ENCODE data around the gene TRNAU1AP.
"Not testable (repeated sequence)": the region's sequence is repeated elsewhere in the genome, so short reads cannot be mapped to it uniquely, and the experiment has no call there.

Gene TRNAU1AP

DNA sequence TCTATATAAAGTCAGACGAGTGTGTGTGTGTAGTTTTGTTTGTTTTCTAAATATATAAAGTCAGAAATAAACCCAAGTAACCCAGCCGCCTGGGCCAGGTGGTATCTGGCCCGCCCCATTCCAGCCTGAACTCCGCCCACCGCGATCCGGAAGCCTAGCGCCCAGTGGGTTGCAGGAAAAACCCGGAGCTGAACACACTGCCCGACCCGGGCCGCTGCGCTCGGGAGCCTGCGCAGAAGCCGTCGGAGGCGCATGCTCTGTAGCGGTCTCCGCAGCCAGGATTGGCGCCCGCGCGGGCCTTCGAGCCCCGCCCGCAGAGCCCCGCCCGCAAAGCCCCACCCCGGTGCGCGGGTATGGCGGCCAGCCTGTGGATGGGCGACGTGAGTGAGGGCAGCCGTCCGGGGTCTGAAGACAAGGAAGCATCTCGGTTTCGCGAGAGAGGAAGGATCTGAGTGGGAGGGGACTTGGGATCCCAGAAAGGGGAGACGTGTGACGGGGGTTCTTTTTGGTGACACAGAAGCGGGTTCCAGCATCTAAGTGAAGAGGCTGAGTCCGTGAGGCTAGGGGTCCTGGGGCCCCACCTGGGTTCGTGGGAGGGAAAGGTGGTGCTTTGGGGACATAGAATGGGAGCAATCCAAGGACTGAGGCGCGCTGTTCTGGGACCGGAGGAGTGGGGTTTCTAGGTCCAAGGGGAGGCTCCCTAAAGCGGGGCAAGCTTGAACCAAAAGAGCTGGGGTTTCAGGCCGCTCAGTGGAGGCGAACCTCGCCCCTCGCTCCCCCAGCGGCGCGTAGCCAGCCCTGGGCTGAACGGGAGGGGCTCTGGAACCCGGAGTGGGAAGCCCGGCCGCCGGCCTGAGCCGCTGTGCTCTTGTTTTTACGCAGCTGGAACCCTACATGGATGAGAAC, at the start of gene TRNAU1AP:
TSS of gene TRNAU1AP (plus strand) at position 328 of the 906 bp plus-strand sequence. CDS start at position 354, 26 bp downstream.
- peak; percentile 99 for DNase-seq

GRCh38 chr1:28503117-28503516, 49.8 kb upstream of the TRNAU1AP start:
- DNase-seq = no peak

- DNase-seq = peak; percentile 97
These were observed 47.3 kb upstream of the TRNAU1AP start, which contains the start of gene RCC1 for GRCh38 chr1:28505406-28506187. RCC1 (plus strand) TSS chr1:28506043; CDS start chr1:28529867, 23,824 bp downstream.

DNA sequence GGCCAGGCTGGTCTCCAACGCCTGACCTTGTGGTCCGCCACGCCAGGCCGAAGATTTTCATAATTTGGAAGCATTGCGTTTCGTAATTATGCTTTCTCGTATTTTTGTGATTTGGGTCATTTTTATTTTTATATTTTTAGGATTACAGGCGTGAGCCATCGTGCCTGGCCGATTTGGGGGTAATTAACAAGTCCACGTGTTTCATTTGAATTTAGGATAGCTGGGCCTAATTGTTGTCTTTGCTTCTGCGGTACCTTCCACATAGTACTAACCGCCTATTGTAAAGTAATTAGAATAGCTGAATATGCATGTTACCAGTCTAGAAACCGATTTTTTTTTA, 46.0 kb upstream of the TRNAU1AP start:
- no peak for DNase-seq

- peak; percentile 49 for DNase-seq
These were observed 45.6 kb upstream of the TRNAU1AP start for GRCh38 chr1:28507247-28507645.

- DNase-seq = peak; percentile 27
These were observed 45.0 kb upstream of the TRNAU1AP start for GRCh38 chr1:28507646-28508434.

DNA sequence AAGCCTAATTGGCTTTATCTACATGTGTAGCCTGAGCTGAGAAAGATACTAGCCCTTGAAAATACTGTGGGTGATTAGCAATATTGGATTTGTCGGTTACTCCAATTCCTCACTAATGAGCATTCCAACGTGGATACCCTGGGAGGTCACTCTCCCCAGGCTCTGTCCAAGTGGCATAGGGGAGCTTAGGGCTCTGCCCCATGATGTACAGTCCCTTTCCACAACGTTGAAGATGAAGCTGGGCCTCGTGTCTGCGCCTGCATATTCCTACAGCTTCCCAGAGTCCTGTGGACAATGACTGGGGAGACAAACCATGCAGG, 44.5 kb upstream of the TRNAU1AP start:
- peak; percentile 36 for DNase-seq

GRCh38 chr1:28509705-28510272, 43.1 kb upstream of the TRNAU1AP start:
- DNase-seq = peak; percentile 56

DNA sequence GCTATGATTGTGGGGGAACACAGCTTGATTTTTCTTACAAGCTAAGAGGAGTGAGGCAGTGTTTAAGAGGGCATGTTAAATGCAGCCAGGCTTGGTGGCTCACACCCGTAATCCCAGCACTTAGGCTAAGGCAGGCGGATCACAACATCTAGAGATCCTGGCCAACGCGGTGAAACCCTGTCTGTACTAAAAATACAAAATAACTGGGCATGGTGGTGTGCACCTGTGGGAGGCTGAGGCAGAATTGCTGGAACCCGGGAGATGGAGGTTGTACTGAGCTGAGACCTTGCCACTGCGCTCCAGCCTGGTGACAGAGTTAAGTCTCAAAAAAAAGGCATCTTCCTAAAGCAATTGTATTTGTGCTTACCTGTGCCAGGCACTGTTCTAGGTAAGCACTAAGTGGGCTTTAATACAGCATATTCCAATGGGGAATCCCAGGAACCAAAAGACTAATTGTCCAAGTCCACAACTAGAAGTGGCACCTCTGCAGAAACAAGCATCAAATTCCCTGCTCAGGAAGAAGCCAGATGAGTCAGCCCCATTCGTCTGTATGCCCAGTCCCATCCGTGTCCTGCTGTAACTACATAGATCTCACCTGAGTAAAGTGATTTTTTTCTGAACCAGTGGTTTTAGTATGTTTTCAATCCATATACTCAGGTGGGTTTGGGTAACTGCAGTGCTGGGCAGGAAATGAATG, 42.5 kb upstream of the TRNAU1AP start:
- DNase-seq = peak; percentile 69

GRCh38 chr1:28510970-28511440, 41.9 kb upstream of the TRNAU1AP start:
- DNase-seq = no peak

- peak; percentile 21 for DNase-seq
These were observed 40.8 kb upstream of the TRNAU1AP start for GRCh38 chr1:28512058-28512611.

- not testable (repeated sequence) for DNase-seq
These were observed 38.4 kb upstream of the TRNAU1AP start for GRCh38 chr1:28514445-28514933.

- no peak for DNase-seq
These were observed 36.3 kb upstream of the TRNAU1AP start for GRCh38 chr1:28516518-28516956.

- DNase-seq = no peak
These were observed 35.3 kb upstream of the TRNAU1AP start for GRCh38 chr1:28517649-28517999.

DNA sequence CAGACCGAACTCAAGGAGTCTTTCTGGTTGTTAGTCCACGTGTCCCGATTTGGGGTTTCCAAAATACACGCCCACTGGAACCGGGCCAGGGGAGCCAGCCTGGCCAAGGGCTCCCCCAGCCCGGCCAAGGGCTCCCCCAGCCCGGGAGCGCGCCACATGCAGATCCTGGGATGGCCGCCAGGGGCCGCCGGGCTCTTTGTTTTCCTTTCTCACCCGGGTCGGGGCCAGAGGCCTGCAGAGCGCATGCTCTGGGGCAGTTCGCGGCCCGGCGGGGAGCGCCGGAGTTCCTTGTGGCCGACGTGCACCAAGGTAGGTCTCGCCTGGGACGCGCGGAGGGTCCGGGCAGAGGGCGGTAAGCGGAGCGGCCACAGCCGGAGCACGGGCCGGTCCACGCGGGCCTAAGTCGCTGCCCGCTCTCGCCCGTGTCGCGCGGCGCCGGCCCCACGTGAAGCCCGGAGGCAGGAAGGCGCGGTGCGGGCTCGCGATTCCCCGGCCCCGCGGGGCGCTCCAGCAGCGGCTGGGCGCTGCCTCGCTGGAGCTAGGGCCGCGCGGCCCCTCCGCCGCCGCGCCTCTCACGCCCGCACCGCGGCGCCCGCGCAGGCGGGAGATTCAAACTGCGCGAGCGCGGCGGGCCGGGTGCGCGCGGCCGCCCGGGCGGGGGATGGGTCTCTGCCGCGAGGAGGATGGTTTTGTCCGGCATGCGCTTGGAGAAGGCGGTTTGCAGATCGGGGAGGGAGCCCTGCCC, 34.7 kb upstream of the TRNAU1AP start:
- DNase-seq = peak; percentile 95

GRCh38 chr1:28518745-28519341, 34.0 kb upstream of the TRNAU1AP start:
- DNase-seq = peak; percentile 74

DNA sequence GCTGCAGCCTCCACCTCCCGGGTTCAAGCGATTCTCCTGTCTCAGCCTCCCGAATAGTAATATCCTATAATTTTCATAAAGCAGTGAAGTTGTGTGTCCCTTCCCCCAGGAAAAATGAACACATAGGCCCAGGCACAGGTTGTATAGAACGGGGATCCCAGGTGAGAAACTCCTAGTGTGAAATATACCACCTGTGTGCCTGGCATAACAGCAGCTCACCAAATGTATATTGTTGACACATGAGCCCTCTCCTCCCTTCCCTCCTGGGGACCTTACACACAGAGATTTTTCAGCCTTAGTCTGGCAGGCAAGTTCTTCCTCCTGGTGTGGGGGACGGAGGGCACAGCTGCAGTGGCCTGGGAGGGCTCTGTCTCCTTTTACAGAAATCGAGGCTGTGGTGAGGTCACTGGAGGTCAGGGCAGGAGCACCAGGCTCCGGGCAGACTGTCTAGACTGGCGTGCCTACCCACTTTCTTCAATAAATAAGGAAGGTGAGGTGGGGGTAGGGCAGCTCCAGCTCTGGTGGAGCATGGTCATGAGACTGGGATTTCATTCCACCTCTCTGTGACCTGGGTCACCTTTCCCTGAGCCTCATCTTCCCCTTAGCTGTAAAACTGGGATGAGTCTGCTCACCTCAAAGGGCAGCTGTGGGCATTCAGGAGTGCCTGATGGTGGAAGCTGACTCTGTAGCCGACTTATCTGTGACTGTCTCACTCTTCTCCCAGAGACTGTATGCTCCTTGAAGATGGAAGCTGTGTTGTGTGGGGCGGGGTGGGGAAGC, 32.7 kb upstream of the TRNAU1AP start:
- no peak for DNase-seq

GRCh38 chr1:28520796-28521195, 32.1 kb upstream of the TRNAU1AP start:
- DNase-seq = not testable (repeated sequence)

DNA sequence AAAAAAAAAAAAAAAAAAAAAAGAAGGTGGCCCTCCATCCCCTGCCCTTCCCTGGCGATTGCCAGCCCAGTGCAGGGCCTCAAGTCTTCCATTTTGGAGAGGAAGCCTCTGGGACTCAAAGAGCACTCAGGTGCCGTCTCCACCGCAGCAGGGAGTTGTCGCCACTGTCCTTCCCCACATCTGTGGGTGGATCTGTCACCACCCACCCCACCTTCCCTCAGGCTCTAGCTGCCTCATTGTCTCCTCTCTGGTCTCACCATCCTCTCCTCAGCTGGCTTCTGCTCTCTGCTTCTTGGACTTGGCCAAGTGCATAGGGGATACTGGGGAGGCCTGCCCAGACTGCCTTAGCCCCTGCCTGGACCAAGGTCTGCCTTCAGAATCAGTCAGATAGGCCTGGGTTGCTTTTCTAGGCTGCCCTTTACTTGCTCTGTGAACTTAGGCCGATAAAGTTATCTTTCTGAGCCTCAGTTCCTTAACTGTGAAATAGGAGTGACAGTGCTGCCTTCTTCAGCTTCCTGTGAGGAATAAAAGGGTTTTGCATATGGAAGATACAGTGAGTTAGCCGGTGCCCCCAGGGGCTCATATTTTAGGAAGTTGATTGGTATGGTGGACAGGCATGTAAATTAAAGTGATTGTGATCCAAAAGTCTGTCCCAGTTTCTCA, 31.3 kb upstream of the TRNAU1AP start:
- no peak for DNase-seq

Measured in activated CD4-positive, alpha-beta T cell treated with anti-CD3 and anti-CD28 coated beads for 48 hours (primary cell).